HepG2 (cell line): ENCODE data around the gene CHAF1B. TPM values are rescaled to one million over a fixed set of nuclear protein-coding genes. Genes with fewer than 3 reads are reported as not detected.
A peak's percentile ranks its signal among the peaks of the same experiment; 100 is the strongest.

Source experiments
- EP300 ChIP-seq, 3 experiments: sonication (generic) in 1 of 3; formaldehyde crosslinking in 1 of 3; IDR thresholded peaks; 2 replicates each; pipeline versions ENCODE4 v1.5.1 to v1.6.1; 2011 to 2020; ENCODE audit warnings: low read depth in 2 of 3, low read length in 2 of 3, borderline replicate concordance in 1 of 3, improper control_type of control experiment in 1 of 3, mild to moderate bottlenecking in 1 of 3, missing genetic modification reagents in 1 of 3, moderate library complexity in 1 of 3
- FOSL2 ChIP-seq: sonication (generic); formaldehyde crosslinking; IDR thresholded peaks from 2 replicates; pipeline ENCODE4 v1.4.0; 2020; ENCODE audit warnings: missing genetic modification reagents
- GABPB1 ChIP-seq: IDR thresholded peaks from 2 replicates; pipeline ENCODE4 v1.6.1; 2016; ENCODE audit warnings: mild to moderate bottlenecking, missing genetic modification reagents, moderate library complexity, missing compliant biosample characterization
- HOXA3 ChIP-seq: sonication (generic); formaldehyde crosslinking; IDR thresholded peaks from 2 replicates; pipeline ENCODE4 v1.5.0; 2020; ENCODE audit warnings: missing genetic modification reagents
- MYC ChIP-seq: sonication (generic); formaldehyde crosslinking; IDR thresholded peaks from 2 replicates; pipeline ENCODE4 v1.9.0; 2021; ENCODE audit warnings: missing genetic modification reagents, borderline replicate concordance
- RCOR2 ChIP-seq: IDR thresholded peaks from 2 replicates; pipeline ENCODE4 v1.6.1; 2016; ENCODE audit warnings: missing biosample characterization, missing genetic modification reagents
- REPIN1 ChIP-seq: sonication (generic); formaldehyde crosslinking; IDR thresholded peaks from 2 replicates; pipeline ENCODE4 v1.8.0; 2022; ENCODE audit warnings: missing genetic modification reagents, low read depth, mild to moderate bottlenecking, borderline replicate concordance
- RORA ChIP-seq: sonication (generic); formaldehyde crosslinking; IDR thresholded peaks from 2 replicates; pipeline ENCODE4 v1.5.0; 2020; ENCODE audit warnings: mild to moderate bottlenecking, missing genetic modification reagents, moderate library complexity
- RXRB ChIP-seq: IDR thresholded peaks from 2 replicates; pipeline ENCODE4 v1.6.1; 2016; ENCODE audit warnings: borderline replicate concordance, missing genetic modification reagents, missing compliant biosample characterization
- TMF1 ChIP-seq: sonication (generic); formaldehyde crosslinking; IDR thresholded peaks from 2 replicates; pipeline ENCODE4 v1.8.1; 2022; ENCODE audit warnings: low read depth, missing genetic modification reagents
- UBTF ChIP-seq: sonication (generic); formaldehyde crosslinking; IDR thresholded peaks from 2 replicates; pipeline ENCODE4 v1.4.0; 2020; ENCODE audit warnings: mild to moderate bottlenecking, missing genetic modification reagents
- ZKSCAN1 ChIP-seq: fragments of 150-350 bp; IDR thresholded peaks from 2 replicates; pipeline ENCODE4 v1.6.1; 2014; ENCODE audit warnings: low read length
- ZNF205 ChIP-seq: IDR thresholded peaks from 2 replicates; pipeline ENCODE4 v1.6.1; 2018; ENCODE audit warnings: missing biosample characterization, missing genetic modification reagents
- ZNF207 ChIP-seq: fragments of 450-650 bp; IDR thresholded peaks from 2 replicates; pipeline ENCODE4 v1.6.1; 2016; ENCODE audit warnings: antibody characterized with exemption, borderline replicate concordance
- ZNF296 ChIP-seq: sonication (generic); formaldehyde crosslinking; conservative IDR thresholded peaks from 2 replicates; pipeline ENCODE4 v1.5.0; 2020; ENCODE audit warnings: mild to moderate bottlenecking, missing genetic modification reagents
- ZNF761 ChIP-seq: sonication (generic); formaldehyde crosslinking; conservative IDR thresholded peaks from 2 replicates; pipeline ENCODE4 v1.4.0; 2020; ENCODE audit warnings: mild to moderate bottlenecking, missing genetic modification reagents
- polyA plus RNA-seq, 8 experiments: library from polyadenylated mRNA; depleted of rRNA in 3 of 8; stranded (reverse) in 7 of 8; unstranded in 1 of 8; fragments of >200 nt; fragmentation: Illumina TruSeq in 4 of 8; extraction: Trizol in 4 of 8; gene quantifications; 2 replicates each; pipeline versions ENCODE4 v1.2.1 to v1.2.3, GENCODE V29; 2011 to 2016; ENCODE audit warnings: low read depth in 4 of 8, missing spikeins in 1 of 8, mixed read lengths in 1 of 8; ENCODE audit not compliant: insufficient read depth in 1 of 8
- total RNA-seq, 5 experiments: library from RNA; depleted of rRNA; stranded (reverse); fragments of >200 nt; fragmentation: Illumina TruSeq; extraction: Trizol; gene quantifications; 2 replicates each; pipeline ENCODE4 v1.2.3, GENCODE V29; 2016; ENCODE audit warnings: low read depth in 1 of 5
- TF ChIP-seq, protein P1 (sequence below): sonication (generic); formaldehyde crosslinking; IDR thresholded peaks from 2 replicates; pipeline ENCODE4 v1.4.0; 2020; ENCODE audit warnings: missing genetic modification reagents, borderline replicate concordance
- TF ChIP-seq, protein P2 (sequence below): sonication (generic); formaldehyde crosslinking; IDR thresholded peaks from 2 replicates; pipeline ENCODE4 v1.4.0; 2020; ENCODE audit warnings: missing genetic modification reagents

Gene CHAF1B
- total and polyA plus RNA-seq, 2 of the 13 experiments (the other 11 are each of a cell fraction or from before 2014, with no cell fraction given), result 5.1 to 14.1 TPM

DNA sequence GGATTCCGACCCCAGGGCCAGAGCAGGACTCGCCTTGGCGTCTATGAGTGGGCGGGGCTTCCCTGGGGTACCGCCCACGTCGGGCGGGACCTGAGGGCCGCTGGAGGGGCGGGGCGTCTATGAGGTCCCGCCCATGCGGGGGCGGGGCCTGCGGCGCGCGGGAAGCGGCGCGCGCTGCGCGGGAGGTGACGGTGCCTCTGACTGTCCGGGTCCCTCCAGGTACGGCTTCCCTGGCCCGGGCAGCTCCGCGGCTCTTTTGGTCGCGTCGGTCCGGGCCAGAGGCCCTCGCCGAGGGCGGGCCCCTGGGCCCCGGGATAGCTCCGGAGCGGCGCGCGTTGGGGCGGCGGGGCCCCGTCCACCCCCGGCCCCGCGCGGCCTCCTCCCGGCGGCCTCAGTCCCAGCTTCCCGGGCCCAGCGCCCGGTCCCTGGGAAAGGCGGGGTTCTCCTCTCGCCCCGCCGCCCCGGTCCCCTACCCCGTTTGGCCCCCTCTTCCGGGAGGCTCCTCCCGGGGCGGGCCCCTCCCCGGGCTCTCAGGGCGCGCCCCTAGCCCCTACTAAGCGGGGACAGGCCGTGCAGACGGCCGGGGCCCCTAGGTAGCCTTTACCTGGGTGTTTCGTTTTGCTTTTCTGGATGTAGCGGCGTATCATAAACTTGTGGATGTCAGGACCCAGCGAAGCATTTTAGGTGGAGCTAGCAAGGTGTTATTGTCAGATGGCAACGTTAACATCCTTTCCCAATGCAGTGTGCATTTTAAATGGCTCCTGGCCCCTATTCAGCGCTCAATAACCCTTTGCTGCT is at the start of gene CHAF1B (continued):
- TF ChIP-seq EP300 (IDR thresholded peaks at IDR 0.05; ENCODE audit: low read depth in 2 of 2, low read length in 2 of 2) (no peak), EP300 (CRISPR knock-in tag; IDR thresholded peaks at IDR 0.05; ENCODE audit: borderline replicate concordance) (no peak), RCOR2 (CRISPR knock-in tag) (no peak), ZNF207 (no peak), FOSL2 (CRISPR knock-in tag) (no peak), TMF1 (no peak), ZNF761 (CRISPR knock-in tag) (no peak), HOXA3 (CRISPR knock-in tag) (peak; percentile 19; the same call in 1 of the 2 replicates), UBTF (peak; percentile 30; the same call in 1 of the 2 replicates), RORA (CRISPR knock-in tag) (no peak), MYC (CRISPR knock-in tag) (peak; percentile 44; the same call in 1 of the 2 replicates), ZKSCAN1 (no peak), ZNF205 (no peak), RXRB (CRISPR knock-in tag) (no peak), REPIN1 (CRISPR knock-in tag) (no peak), GABPB1 (CRISPR knock-in tag) (peak; percentile 69; the same call in 1 of the 2 replicates), ZNF296 (CRISPR knock-in tag) (no peak)
- TF ChIP-seq, protein P1, sequence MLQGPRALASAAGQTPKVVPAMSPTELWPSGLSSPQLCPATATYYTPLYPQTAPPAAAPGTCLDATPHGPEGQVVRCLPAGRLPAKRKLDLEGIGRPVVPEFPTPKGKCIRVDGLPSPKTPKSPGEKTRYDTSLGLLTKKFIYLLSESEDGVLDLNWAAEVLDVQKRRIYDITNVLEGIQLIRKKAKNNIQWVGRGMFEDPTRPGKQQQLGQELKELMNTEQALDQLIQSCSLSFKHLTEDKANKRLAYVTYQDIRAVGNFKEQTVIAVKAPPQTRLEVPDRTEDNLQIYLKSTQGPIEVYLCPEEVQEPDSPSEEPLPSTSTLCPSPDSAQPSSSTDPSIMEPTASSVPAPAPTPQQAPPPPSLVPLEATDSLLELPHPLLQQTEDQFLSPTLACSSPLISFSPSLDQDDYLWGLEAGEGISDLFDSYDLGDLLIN (CRISPR knock-in tag), result peak; percentile 26; the same call in 1 of the 2 replicates
- TF ChIP-seq, protein P2, sequence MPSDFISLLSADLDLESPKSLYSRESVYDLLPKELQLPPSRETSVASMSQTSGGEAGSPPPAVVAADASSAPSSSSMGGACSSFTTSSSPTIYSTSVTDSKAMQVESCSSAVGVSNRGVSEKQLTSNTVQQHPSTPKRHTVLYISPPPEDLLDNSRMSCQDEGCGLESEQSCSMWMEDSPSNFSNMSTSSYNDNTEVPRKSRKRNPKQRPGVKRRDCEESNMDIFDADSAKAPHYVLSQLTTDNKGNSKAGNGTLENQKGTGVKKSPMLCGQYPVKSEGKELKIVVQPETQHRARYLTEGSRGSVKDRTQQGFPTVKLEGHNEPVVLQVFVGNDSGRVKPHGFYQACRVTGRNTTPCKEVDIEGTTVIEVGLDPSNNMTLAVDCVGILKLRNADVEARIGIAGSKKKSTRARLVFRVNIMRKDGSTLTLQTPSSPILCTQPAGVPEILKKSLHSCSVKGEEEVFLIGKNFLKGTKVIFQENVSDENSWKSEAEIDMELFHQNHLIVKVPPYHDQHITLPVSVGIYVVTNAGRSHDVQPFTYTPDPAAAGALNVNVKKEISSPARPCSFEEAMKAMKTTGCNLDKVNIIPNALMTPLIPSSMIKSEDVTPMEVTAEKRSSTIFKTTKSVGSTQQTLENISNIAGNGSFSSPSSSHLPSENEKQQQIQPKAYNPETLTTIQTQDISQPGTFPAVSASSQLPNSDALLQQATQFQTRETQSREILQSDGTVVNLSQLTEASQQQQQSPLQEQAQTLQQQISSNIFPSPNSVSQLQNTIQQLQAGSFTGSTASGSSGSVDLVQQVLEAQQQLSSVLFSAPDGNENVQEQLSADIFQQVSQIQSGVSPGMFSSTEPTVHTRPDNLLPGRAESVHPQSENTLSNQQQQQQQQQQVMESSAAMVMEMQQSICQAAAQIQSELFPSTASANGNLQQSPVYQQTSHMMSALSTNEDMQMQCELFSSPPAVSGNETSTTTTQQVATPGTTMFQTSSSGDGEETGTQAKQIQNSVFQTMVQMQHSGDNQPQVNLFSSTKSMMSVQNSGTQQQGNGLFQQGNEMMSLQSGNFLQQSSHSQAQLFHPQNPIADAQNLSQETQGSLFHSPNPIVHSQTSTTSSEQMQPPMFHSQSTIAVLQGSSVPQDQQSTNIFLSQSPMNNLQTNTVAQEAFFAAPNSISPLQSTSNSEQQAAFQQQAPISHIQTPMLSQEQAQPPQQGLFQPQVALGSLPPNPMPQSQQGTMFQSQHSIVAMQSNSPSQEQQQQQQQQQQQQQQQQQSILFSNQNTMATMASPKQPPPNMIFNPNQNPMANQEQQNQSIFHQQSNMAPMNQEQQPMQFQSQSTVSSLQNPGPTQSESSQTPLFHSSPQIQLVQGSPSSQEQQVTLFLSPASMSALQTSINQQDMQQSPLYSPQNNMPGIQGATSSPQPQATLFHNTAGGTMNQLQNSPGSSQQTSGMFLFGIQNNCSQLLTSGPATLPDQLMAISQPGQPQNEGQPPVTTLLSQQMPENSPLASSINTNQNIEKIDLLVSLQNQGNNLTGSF (CRISPR knock-in tag), result peak; percentile 31; the same call in 1 of the 2 replicates
